Stimulated activated CD8-positive, alpha-beta memory T cell treated with anti-CD3 and anti-CD28 coated beads, Interleukin-4, amount 100 ng/mL, for 1 hour (primary cell): ENCODE data around the gene RALGDS.
"Not testable (repeated sequence)": the region's sequence is repeated elsewhere in the genome, so short reads cannot be mapped to it uniquely, and the experiment has no call there.

Experiments
- DNase-seq, 2 donors: peaks; one replicate each; pipeline ENCODE4 v3.0.0-alpha.2; 2020; ENCODE audit warnings: low read depth in 2 of 2, low spot score in 1 of 2

The RALGDS gene

GRCh38 chr9:133090187-133090586 is 30.9 kb downstream of the RALGDS start:
- DNase-seq = no peak

GRCh38 chr9:133089271-133089671 is 31.8 kb downstream of the RALGDS start:
- DNase-seq = no peak

GRCh38 chr9:133088756-133089155 is 32.3 kb downstream of the RALGDS start:
- DNase-seq = no peak

- DNase-seq = no peak
These were observed 32.8 kb downstream of the RALGDS start for GRCh38 chr9:133088146-133088750.

- no peak for DNase-seq
These were observed 33.5 kb downstream of the RALGDS start for GRCh38 chr9:133087429-133088145.

- no peak for DNase-seq
These were observed 34.1 kb downstream of the RALGDS start for GRCh38 chr9:133086894-133087293.

- not testable (repeated sequence) for DNase-seq
These were observed 34.7 kb downstream of the RALGDS start for GRCh38 chr9:133086212-133086860.

- not testable (repeated sequence) for DNase-seq
These were observed 37.4 kb downstream of the RALGDS start for GRCh38 chr9:133083688-133084087.

GRCh38 chr9:133081957-133082644 is 38.9 kb downstream of the RALGDS start:
- not testable (repeated sequence) for DNase-seq

GRCh38 chr9:133080786-133081779 is 40.0 kb downstream of the RALGDS start:
- DNase-seq = not testable (repeated sequence)

GRCh38 chr9:133080161-133080560 is 40.9 kb downstream of the RALGDS start:
- DNase-seq = no peak

- DNase-seq = no peak
These were observed 42.6 kb downstream of the RALGDS start for GRCh38 chr9:133078486-133078885.

GRCh38 chr9:133076691-133077090 is 44.3 kb downstream of the RALGDS start:
- DNase-seq = no peak

- DNase-seq = no peak
These were observed 45.0 kb downstream of the RALGDS start for GRCh38 chr9:133075925-133076630.

GRCh38 chr9:133074111-133074651 is 46.9 kb downstream of the RALGDS start:
- DNase-seq = no peak

- DNase-seq = no peak
These were observed 47.7 kb downstream of the RALGDS start for GRCh38 chr9:133073086-133074014.

- DNase-seq = not testable (repeated sequence)
These were observed 48.8 kb downstream of the RALGDS start for GRCh38 chr9:133072210-133072609.

- DNase-seq = no peak
These were observed 49.4 kb downstream of the RALGDS start for GRCh38 chr9:133071484-133072150.
